ENCODE measurements around the gene PARD3B. TPM values are rescaled to one million over a fixed set of nuclear protein-coding genes. Genes with fewer than 3 reads are reported as not detected.
"Not testable (repeated sequence)": the region's sequence is repeated elsewhere in the genome, so short reads cannot be mapped to it uniquely, and the experiment has no call there.

The PARD3B gene
- total and polyA plus RNA-seq, 3 donors from 2014 or later, result 14.6 to 36.8 (median 29.6) TPM

GRCh38 chr2:204542982-204543608 is 2.2 kb upstream of the PARD3B start:
- H3K27ac ChIP-seq, result no peak overlapping the region
- peaks cover 3% of the 10 kb centered on the region for H3K4me1 ChIP-seq
- H3K27me3 ChIP-seq, result no peaks in the 10 kb centered on the region
- no peaks in the 10 kb centered on the region for H3K9me3 ChIP-seq
- H3K4me3 ChIP-seq, result no peak overlapping the region
- TF ChIP-seq POLR2A (IDR thresholded peaks at IDR 0.05) (no peak), CTCF (IDR thresholded peaks at IDR 0.05) (no peak)
- WGBS, 2 donors, result 85 to 91% methylated on average over 4 of the region's 4 CpGs
- no peak for DNase-seq
- H3K36me3 ChIP-seq (ENCODE audit: low read depth, missing control alignments), result no peaks in the 10 kb centered on the region
- intact Hi-C loops (cut with DNase I; ENCODE audit: low total_unique reads), result no loop called here

- TF ChIP-seq POLR2A (IDR thresholded peaks at IDR 0.05), result no peak
- no peak for TF ChIP-seq CTCF (IDR thresholded peaks at IDR 0.05)
- Histone ChIP-seq H3K27me3 (no peaks in the 10 kb centered on the region), H3K9me3 (no peaks in the 10 kb centered on the region), H3K4me1 (peaks cover 12% of the 10 kb centered on the region), H3K36me3 (ENCODE audit: low read depth, missing control alignments) (no peaks in the 10 kb centered on the region), H3K4me3 (peak overlapping the region; percentile 82 to 86), H3K27ac (peak overlapping the region; percentile 85 to 86)
- peak; percentile 20 for DNase-seq
- intact Hi-C loops (cut with DNase I; ENCODE audit: low total_unique reads), result no loop called here
- WGBS, 2 donors, result 2 to 4% methylated on average over 14 to 36 of the region's 45 CpGs
Observed at GRCh38 chr2:204545861-204546735, 823 bp downstream of the PARD3B start.

GRCh38 chr2:204550751-204551511 is 5.7 kb downstream of the PARD3B start:
- H3K4me3 ChIP-seq, result no peak overlapping the region
- peak overlapping the region; percentile 9 to 66 for H3K27ac ChIP-seq
- 45 to 47% methylated on average over 3 of the region's 3 CpGs for WGBS, 2 donors
- H3K27me3 ChIP-seq, result no peaks in the 10 kb centered on the region
- H3K9me3 ChIP-seq, result no peaks in the 10 kb centered on the region
- DNase-seq, result no peak
- intact Hi-C loops (cut with DNase I; ENCODE audit: low total_unique reads), result no loop called here
- H3K36me3 ChIP-seq (ENCODE audit: low read depth, missing control alignments), result no peaks in the 10 kb centered on the region
- TF ChIP-seq POLR2A (IDR thresholded peaks at IDR 0.05) (no peak), CTCF (IDR thresholded peaks at IDR 0.05) (no peak)
- H3K4me1 ChIP-seq, result peaks cover 9% of the 10 kb centered on the region

DNA sequence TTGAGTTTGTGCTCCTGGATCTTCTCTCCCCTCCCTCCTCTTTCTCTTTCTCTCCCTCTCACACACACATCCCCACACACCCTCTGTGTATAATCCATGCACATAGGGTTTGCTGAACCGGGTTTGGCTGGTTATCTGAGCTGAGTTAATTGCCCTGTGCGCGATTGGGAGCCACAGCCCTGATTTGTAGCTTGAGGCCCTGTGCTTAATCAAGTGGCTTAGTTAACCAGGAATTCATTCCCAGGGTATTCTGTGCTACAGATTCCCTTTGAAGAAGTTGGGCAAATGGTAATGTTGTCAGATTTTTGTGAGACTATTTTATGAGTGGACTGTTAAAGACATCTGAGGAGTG is 6.2 kb downstream of the PARD3B start:
- Histone ChIP-seq H3K36me3 (ENCODE audit: low read depth, missing control alignments) (no peaks in the 10 kb centered on the region), H3K9me3 (no peaks in the 10 kb centered on the region), H3K27ac (peak overlapping the region in 1 of 2 donors; percentile 66), H3K4me3 (no peak overlapping the region), H3K27me3 (no peaks in the 10 kb centered on the region), H3K4me1 (peaks cover 9% of the 10 kb centered on the region)
- intact Hi-C loops (cut with DNase I; ENCODE audit: low total_unique reads), result no loop called here
- 71 to 78% methylated on average over 3 of the region's 3 CpGs for WGBS, 2 donors
- DNase-seq, result no peak
- TF ChIP-seq POLR2A (IDR thresholded peaks at IDR 0.05), result no peak

DNA sequence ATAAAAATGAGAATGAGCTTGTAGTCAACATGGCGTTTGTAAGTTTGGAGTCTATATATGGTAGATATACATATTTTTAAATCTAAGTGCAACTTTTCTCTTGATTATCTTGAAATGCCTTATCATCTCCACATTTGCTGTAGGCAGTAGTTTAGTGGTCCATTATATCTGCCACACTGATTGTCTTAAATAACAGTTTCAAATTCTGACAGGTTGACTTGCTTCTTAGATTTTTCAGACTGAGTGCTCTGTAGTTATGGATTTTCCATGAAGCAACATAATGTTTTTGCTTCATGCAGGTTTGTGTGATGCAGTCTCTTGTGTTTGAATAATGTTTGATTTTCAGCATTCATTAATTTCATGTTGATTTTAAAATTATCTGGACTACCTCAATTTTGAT is 12.3 kb downstream of the PARD3B start:
- Histone ChIP-seq H3K4me1 (no peaks in the 10 kb centered on the region), H3K9me3 (no peaks in the 10 kb centered on the region), H3K4me3 (no peak overlapping the region), H3K27me3 (no peaks in the 10 kb centered on the region), H3K36me3 (ENCODE audit: low read depth, missing control alignments) (no peaks in the 10 kb centered on the region), H3K27ac (no peak overlapping the region)
- no peak for DNase-seq
- intact Hi-C loops (cut with DNase I; ENCODE audit: low total_unique reads), result no loop called here
- WGBS, 2 donors, result 94 to 95% methylated on average over 1 of the region's 1 CpG
- no peak for TF ChIP-seq POLR2A (IDR thresholded peaks at IDR 0.05)
- TF ChIP-seq CTCF (IDR thresholded peaks at IDR 0.05), result no peak

GRCh38 chr2:204559358-204559757 is 14.1 kb downstream of the PARD3B start:
- H3K27ac ChIP-seq; H3K4me1 ChIP-seq; H3K4me3 ChIP-seq; H3K27me3 ChIP-seq; H3K36me3 ChIP-seq (ENCODE audit: low read depth, missing control alignments); H3K9me3 ChIP-seq; intact Hi-C loops (cut with DNase I; ENCODE audit: low total_unique reads); DNase-seq: not testable (repeated sequence)
